ENCODE data around the gene HSPH1.

GRCh38 chr13:31191748-31192147, 30.0 kb upstream of the HSPH1 start:
- TF ChIP-seq ELK1 (IDR thresholded peaks at IDR 0.05; ENCODE audit: low read depth, low read length) (no peak), TAF1 (IDR thresholded peaks at IDR 0.05; ENCODE audit: borderline replicate concordance, low read depth, low read length) (no peak)
